ENCODE measurements around the gene DCST1.

DCST1 gene

DNA sequence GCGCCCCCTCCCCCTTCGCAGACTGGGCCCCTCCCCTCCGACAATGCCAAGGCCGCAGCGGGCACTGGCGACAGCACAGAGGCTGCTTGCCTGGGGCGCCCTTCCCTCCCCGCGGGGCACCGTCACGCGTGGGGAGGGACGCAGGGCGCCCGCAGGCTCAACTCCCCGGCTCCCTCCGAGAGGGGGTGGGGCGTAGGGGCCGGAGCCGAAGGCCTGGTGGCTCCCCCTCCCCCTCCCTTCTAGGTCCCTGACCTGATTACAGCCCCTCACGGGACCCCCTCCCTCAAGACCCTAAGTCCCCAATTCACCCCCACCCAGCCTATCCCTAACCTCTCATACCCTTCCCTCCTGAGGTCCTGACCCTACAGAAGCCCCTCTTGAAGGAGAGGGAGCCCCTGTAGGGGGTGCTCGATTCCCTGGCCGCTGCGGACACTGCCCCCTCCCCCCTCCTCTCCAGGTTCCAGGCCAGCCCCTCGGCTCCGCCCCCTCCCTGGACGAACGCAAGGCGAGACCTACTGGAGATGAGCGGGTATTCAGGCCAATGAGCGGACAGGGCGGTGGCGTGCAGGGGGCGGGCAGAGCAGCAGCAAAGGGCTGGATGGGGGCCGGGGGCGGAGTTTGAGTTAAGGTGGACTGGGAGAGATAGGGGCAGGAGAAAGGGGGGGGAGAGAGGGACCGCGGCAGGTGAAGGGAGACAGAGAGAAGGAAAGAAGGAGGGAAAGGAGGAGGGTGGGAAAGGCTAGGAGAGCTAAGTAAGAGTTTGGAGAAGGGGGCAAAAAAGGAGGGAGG, 31.8 kb upstream of the DCST1 start:
- peak overlapping the region; percentile 68 for H3K4me3 ChIP-seq (ENCODE audit: low read depth, low read length)
- H3K36me3 ChIP-seq (ENCODE audit: control insufficient read depth, insufficient read depth, low read length), result no peaks in the 10 kb centered on the region
- H3K9me3 ChIP-seq (ENCODE audit: control insufficient read depth, insufficient read depth, low read length), result no peaks in the 10 kb centered on the region
- H3K4me1 ChIP-seq (ENCODE audit: control insufficient read depth, insufficient read depth, low read length), result peaks cover 14% of the 10 kb centered on the region
- H3K9ac ChIP-seq (ENCODE audit: low read depth, low read length), result peak overlapping the region; percentile 83; the same call in 1 of the 2 replicates
- H3K27me3 ChIP-seq (ENCODE audit: control insufficient read depth, insufficient read depth, low read length), result 0 out of 2 replicates have a peak, but pooled peaks cover 3% of the 10 kb centered on the region
- peak overlapping the region; percentile 92 for H3K27ac ChIP-seq (ENCODE audit: low read depth, low read length)

DNA sequence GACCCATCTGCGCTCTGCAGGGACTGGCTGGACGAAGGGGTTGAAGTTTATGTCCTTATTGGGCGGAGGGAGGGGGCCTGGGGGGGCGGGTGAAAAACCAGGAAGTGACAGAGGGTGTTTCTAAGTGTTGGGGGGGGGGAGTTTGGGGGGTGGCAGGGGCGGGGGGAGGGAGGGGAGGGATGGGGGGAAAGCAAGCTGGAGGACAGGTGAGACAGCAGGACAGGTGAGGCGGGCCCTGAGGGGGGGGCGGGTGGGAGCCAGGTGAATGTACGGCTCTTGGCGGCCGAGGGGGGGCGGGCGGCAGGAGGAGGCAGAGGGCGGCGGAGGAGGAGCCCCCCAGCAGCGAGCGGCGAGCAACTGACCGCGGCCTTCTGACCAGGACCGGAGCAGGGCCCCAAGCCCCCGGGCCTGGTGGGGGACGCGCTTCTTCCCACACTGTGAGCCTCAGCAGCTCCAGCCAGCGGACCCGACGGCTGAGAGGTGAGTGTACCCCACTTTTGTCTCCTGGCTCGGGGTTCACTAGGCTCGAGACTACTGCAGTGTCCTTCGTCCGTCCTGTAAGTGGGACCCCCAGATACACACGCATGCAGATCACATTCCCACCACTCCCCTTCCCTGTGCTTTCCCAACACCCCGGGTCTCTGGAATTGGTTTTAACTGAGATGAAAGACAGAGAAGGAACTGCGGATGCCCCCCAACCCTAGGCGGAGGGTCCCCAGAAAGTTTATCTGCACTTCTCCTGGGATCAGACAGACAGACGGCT, 31.0 kb upstream of the DCST1 start, which contains the start of gene ZBTB7B:
Gene ZBTB7B (plus strand): TSS at position 339 of the 763 bp plus-strand sequence. CDS start 11,859 bp downstream, outside the sequence.
- Histone ChIP-seq H3K27me3 (ENCODE audit: control insufficient read depth, insufficient read depth, low read length) (0 out of 2 replicates have a peak, but pooled peaks cover 2% of the 10 kb centered on the region), H3K36me3 (ENCODE audit: control insufficient read depth, insufficient read depth, low read length) (no peaks in the 10 kb centered on the region), H3K9me3 (ENCODE audit: control insufficient read depth, insufficient read depth, low read length) (no peaks in the 10 kb centered on the region), H3K4me3 (ENCODE audit: low read depth, low read length) (peak within 1 kb of the TSS; percentile 84), H3K4me1 (ENCODE audit: control insufficient read depth, insufficient read depth, low read length) (peaks cover 14% of the 10 kb centered on the region), H3K27ac (ENCODE audit: low read depth, low read length) (peak within 1 kb of the TSS; percentile 92), H3K9ac (ENCODE audit: low read depth, low read length) (peak within 1 kb of the TSS; percentile 64; the same call in 1 of the 2 replicates)

DNA sequence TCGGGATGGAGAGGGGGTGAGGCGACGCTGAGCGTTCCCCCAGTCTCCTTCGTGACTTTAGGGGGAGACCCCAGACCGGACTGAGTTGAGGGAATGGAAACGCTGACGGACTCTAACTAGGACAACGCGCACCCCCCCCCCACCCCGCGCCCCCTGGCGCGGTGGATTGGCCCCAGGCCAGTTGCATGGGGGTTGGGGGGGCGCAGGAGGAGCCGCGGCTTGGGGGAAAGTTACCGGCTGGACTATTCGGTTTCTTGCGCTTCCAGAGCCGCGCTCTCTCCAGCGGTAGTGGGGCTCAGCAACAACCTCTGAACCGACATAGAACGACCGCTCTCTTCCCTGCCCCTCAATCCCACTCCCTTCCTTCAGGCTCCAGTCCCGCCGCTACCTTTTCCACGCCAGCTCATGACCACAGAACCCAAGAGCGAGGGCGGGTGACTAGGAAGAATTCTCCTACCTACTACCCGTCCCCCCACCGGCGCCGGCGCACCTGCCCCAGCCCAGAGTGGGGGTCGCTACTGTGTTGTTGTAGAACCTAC, 30.3 kb upstream of the DCST1 start:
- peak overlapping the region; percentile 64; the same call in 1 of the 2 replicates for H3K9ac ChIP-seq (ENCODE audit: low read depth, low read length)
- peaks cover 14% of the 10 kb centered on the region for H3K4me1 ChIP-seq (ENCODE audit: control insufficient read depth, insufficient read depth, low read length)
- no peaks in the 10 kb centered on the region for H3K36me3 ChIP-seq (ENCODE audit: control insufficient read depth, insufficient read depth, low read length)
- peak overlapping the region; percentile 81 for H3K27ac ChIP-seq (ENCODE audit: low read depth, low read length)
- peak overlapping the region; percentile 84 for H3K4me3 ChIP-seq (ENCODE audit: low read depth, low read length)
- no peaks in the 10 kb centered on the region for H3K27me3 ChIP-seq (ENCODE audit: control insufficient read depth, insufficient read depth, low read length)
- H3K9me3 ChIP-seq (ENCODE audit: control insufficient read depth, insufficient read depth, low read length), result no peaks in the 10 kb centered on the region

DNA sequence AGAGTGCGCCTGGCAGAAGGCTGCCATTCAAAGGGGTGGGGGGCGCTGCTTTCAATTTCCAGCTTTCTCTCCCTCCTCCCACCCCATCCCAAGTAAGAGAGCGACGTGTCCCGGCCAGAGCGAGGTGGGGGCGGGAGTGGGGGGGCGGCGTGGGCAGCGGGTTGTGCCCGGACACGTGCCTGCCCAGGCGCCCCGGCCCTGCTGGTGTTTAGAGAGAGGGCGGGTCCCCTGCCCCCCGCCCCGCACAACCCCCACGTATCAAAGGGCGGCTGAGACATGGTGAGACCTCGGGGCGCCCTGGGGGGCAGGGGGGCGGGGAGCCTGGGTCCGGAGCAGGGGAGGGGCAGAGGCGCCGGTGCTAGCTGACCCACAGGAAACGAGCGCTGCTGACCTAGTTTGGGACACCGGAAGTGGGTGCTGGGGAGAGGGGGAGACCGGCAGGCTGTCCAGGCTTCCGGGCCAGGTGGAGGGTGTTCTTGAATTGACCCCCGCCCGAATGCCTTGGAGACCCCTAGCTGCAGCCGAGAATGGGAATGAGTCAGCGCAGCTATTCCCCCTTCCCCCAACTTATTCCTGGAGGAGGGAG, 29.8 kb upstream of the DCST1 start:
- Histone ChIP-seq H3K4me3 (ENCODE audit: low read depth, low read length) (peak overlapping the region; percentile 84), H3K9ac (ENCODE audit: low read depth, low read length) (peak overlapping the region; percentile 64; the same call in 1 of the 2 replicates), H3K36me3 (ENCODE audit: control insufficient read depth, insufficient read depth, low read length) (no peaks in the 10 kb centered on the region), H3K9me3 (ENCODE audit: control insufficient read depth, insufficient read depth, low read length) (no peaks in the 10 kb centered on the region), H3K27me3 (ENCODE audit: control insufficient read depth, insufficient read depth, low read length) (no peaks in the 10 kb centered on the region), H3K4me1 (ENCODE audit: control insufficient read depth, insufficient read depth, low read length) (peaks cover 14% of the 10 kb centered on the region), H3K27ac (ENCODE audit: low read depth, low read length) (peak overlapping the region; percentile 81)

DNA sequence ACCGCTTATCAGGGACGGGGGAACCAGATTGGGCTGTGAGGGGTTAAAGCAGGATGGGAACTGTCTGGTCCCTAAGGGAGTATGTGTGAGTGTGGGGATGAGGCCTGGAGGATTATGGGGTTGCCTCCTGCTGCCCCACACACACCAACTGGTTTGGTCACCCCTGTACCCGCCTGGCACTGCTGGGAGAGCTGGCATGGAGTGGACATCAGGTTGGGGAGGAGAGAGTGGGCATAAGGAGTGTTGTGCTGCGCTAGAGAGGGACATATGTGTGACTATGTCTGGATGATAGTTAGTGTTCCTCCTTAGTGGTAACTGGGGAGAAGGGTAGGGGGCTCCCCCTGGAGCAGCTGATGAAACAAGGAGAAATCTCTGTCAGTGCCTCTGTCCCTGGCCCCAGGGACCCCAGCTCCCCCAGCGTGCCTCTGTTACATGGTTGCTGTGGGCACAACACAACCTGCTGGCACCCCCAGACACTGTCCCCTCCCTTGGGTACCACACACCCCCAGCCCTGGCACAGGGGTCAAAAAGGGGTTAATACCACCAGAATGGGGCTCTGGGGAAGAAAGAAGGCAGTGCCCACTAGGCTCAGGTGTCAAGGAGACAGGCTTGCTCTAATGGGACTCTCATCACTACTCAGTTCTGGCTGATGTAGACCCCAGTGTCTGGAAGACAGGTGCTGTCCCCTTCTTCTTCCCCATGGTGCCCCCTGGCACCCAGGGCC, 29.1 kb upstream of the DCST1 start:
- H3K9ac ChIP-seq (ENCODE audit: low read depth, low read length), result peak overlapping the region; percentile 55; the same call in 1 of the 2 replicates
- no peaks in the 10 kb centered on the region for H3K27me3 ChIP-seq (ENCODE audit: control insufficient read depth, insufficient read depth, low read length)
- peaks cover 14% of the 10 kb centered on the region for H3K4me1 ChIP-seq (ENCODE audit: control insufficient read depth, insufficient read depth, low read length)
- H3K4me3 ChIP-seq (ENCODE audit: low read depth, low read length), result peak overlapping the region; percentile 84
- no peaks in the 10 kb centered on the region for H3K36me3 ChIP-seq (ENCODE audit: control insufficient read depth, insufficient read depth, low read length)
- no peaks in the 10 kb centered on the region for H3K9me3 ChIP-seq (ENCODE audit: control insufficient read depth, insufficient read depth, low read length)
- peak overlapping the region; percentile 81 for H3K27ac ChIP-seq (ENCODE audit: low read depth, low read length)

DNA sequence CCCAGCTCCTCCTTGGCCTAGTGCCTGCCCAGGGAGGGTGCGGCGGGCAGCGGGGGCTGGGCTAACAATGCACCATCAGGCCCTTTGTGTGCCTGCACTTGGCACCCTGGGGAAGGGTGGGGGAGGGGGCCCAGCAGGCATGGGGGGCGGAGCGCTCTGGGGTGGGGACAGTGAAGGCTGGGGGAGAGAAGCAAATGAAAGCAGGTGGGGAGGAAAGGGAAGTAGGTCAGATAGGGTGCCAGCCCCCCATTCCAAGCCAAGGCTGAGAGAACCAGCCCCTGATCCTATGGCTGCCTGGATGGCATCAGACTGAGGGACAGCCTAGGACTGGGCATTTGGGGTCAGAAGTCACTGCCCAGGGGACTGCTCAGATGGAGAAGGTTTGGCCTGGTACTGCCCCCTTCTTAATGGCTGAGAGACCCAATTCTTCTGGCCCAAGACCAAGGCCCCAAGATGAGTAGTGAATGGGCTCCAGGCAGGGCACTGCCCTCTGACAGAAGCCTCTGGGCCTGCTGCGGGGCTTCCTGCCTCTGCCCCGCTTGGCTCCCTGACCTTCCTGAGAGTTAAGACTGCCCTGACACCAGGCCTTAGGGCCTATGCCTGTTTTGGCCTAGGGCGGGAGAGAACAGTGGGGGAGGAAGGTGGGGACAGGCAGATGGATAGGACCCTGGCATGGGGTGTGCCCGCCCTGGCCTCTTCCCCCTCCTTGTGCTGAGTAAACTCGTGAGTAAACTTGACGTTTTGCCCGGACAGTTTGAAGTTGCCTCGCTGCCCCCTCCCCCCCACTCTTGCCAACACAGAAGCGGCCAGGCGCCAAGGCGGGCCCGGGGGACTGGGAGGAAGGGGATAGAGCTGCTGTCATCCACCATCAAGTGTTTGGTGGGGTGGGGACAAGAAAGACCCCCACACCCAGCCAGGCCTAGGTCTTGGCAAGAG, 28.3 kb upstream of the DCST1 start:
- H3K27me3 ChIP-seq (ENCODE audit: control insufficient read depth, insufficient read depth, low read length), result no peaks in the 10 kb centered on the region
- H3K36me3 ChIP-seq (ENCODE audit: control insufficient read depth, insufficient read depth, low read length), result no peaks in the 10 kb centered on the region
- peak overlapping the region; percentile 81 for H3K27ac ChIP-seq (ENCODE audit: low read depth, low read length)
- 0 out of 2 replicates have a peak overlapping the region, but pooled peaks have one; percentile 55 for H3K9ac ChIP-seq (ENCODE audit: low read depth, low read length)
- peak overlapping the region; percentile 84; the same call in 1 of the 2 replicates for H3K4me3 ChIP-seq (ENCODE audit: low read depth, low read length)
- H3K4me1 ChIP-seq (ENCODE audit: control insufficient read depth, insufficient read depth, low read length), result peaks cover 17% of the 10 kb centered on the region
- no peaks in the 10 kb centered on the region for H3K9me3 ChIP-seq (ENCODE audit: control insufficient read depth, insufficient read depth, low read length)

DNA sequence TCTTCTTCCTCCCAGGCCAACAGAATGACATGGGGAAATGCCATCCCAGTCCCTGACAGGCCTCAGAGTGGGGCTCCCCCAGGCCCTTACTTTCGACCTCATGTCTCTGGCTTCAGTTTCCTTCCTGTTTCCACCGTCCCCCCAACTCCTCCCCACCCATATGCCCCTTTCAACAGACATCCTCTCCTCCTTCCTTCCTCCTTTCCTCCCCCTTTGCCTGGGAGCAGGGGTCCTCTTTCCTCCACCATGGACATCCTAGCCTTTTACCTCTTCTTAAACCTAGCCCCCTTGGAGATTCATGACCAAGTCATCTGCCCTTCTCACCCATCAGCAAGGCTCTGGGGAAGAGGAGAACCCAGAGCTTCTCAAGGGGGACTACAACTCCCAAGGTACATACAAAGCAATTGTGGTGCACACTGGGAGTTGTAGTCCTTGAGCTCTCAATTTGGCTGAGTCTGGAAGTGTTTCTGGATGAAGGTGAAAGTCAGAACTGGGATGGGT, 27.0 kb upstream of the DCST1 start:
- Histone ChIP-seq H3K27ac (ENCODE audit: low read depth, low read length) (no peak overlapping the region), H3K4me3 (ENCODE audit: low read depth, low read length) (no peak overlapping the region), H3K4me1 (ENCODE audit: control insufficient read depth, insufficient read depth, low read length) (peaks cover 17% of the 10 kb centered on the region), H3K9ac (ENCODE audit: low read depth, low read length) (no peak overlapping the region), H3K36me3 (ENCODE audit: control insufficient read depth, insufficient read depth, low read length) (no peaks in the 10 kb centered on the region), H3K27me3 (ENCODE audit: control insufficient read depth, insufficient read depth, low read length) (no peaks in the 10 kb centered on the region), H3K9me3 (ENCODE audit: control insufficient read depth, insufficient read depth, low read length) (no peaks in the 10 kb centered on the region)

DNA sequence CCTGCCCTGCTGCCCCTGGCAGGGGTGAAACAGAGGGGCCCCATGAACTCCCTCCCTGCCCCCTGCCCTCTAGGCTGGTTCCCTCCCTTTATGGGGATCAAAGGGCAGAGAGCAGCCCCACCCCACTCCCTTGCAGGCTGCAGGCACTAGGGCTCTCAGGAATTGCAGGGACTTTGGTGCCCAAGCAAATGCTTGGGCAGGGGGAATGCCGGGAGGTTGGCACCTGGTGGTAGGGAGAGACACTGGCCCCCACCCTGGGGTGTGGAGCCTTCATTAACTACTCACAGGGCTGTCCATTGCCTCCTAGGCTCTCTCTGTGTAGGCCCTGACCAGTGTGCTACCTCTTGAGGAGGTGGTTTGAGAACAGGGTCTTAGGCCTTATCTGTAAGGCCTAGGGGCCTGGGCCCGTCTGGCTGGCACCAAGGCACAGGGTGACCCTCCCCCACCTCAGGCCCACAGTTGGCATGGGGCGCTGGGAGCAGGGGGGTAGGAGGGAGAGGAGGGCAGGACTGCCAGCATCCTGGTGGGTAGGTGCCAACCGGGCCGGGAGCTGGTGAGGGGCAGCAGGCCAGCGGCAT, 26.3 kb upstream of the DCST1 start:
- Histone ChIP-seq H3K27ac (ENCODE audit: low read depth, low read length) (no peak overlapping the region), H3K4me3 (ENCODE audit: low read depth, low read length) (no peak overlapping the region), H3K27me3 (ENCODE audit: control insufficient read depth, insufficient read depth, low read length) (no peaks in the 10 kb centered on the region), H3K4me1 (ENCODE audit: control insufficient read depth, insufficient read depth, low read length) (peaks cover 21% of the 10 kb centered on the region), H3K9ac (ENCODE audit: low read depth, low read length) (no peak overlapping the region), H3K36me3 (ENCODE audit: control insufficient read depth, insufficient read depth, low read length) (no peaks in the 10 kb centered on the region), H3K9me3 (ENCODE audit: control insufficient read depth, insufficient read depth, low read length) (no peaks in the 10 kb centered on the region)

All from HUES48 (cell line).